ENCODE measurements around the gene JAZF1.
"Not testable (repeated sequence)": the region's sequence is repeated elsewhere in the genome, so short reads cannot be mapped to it uniquely, and the experiment has no call there.

The JAZF1 gene

DNA sequence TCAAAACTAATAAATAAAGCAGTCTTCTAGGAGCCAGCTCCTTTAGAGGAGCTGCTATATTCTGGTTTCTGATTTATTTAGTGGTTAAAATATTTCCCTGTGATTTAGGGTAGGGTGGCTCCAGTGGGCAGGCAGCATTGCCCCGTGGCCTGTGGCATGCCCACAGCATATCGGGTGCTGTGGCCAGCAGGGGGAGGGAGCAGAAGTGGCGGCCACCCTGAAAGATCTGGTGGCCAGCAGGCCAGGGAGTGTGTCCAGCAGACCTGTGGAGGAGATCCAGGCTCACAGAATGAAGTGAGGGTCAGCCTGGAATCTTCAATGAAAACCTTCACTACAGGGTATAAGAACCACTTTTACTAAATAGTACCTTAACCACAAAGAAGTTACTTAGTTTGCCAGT is 251.5 kb downstream of the JAZF1 start:
- no peak for DNase-seq

DNA sequence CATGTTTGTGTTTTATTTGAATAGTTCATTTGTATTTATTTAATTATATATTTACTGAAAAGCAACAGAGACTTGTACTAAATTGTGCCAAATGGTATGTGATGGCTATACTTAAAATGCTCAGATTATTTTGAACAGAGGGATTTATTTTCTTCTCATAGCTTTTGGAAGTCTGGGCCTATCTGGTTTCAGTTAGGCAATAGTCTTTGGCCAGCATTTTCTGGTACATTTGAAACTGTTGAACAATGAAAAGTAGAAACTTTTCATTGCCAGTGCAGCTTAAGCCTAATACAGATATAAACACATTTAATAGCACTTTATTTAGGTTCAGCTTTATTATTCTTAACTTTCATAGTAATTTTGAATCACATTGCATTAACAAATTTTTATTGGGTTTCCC is 252.6 kb downstream of the JAZF1 start:
- DNase-seq: no peak

DNA sequence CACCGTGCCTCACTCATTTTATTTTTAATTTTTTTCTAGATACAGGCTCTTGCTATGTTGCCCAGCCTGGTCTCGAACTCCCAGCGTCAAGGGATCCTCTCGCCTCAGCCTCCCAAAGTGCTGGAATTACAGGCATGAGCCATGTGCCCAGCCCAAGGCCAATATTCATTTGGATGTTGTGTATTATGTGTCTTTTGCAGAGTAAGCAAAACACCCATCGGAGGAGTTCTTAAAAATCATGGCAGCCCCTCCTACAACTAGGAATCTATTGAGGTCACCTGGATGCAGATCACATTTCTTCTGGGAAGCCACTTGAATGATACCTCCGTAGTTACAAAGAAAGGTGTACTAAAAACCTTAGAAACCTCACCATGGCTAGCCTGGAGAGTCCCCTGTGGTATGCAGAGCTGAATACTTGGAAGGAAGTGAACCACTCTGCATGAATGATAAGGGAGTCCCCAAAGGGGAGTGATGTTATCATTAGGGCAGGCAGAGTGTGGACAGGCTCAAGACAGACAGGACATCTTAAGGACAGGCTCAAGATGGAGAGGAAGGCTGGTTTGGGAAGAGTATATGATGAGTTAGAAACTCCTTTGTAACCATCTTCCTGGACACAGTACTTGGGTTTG is 254.9 kb downstream of the JAZF1 start:
- DNase-seq: no peak

- DNase-seq: no peak
These were observed 257.0 kb downstream of the JAZF1 start for GRCh38 chr7:27923642-27923980.

DNA sequence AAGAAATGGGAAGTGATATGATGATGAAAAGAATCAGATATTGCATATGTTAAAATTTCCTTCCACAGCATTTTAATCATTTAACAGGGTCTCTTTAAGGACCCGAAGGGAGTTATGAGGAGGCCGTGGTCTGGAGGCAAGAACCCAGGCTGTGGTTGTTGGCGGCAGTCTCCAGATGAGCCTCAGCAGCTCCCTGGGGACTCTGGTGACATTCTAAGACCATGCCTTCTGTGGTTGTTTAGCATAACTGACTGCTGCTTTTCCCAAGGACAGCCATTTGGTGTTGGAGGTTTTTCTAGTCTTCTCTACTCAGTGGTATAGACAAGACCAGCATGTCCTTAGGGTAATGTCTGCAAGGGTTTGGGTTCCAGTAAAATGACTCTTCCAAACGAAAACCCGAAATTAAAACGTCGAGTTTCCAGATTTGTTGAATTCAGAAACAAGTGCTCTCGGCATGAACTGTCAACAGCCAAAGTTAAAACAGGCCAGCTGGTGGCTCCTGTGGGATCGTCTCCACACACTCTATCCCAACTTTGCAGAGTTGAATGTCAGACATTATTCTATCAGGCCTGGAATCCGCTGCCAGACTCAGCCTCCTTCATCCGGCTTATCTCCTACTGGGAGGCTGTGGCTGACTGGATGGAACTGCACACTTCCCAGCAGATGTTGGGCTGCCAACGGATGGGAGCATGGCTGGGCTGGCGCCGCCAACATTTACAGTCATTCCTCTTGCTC is 257.5 kb downstream of the JAZF1 start:
- DNase-seq: peak; percentile 50

DNA sequence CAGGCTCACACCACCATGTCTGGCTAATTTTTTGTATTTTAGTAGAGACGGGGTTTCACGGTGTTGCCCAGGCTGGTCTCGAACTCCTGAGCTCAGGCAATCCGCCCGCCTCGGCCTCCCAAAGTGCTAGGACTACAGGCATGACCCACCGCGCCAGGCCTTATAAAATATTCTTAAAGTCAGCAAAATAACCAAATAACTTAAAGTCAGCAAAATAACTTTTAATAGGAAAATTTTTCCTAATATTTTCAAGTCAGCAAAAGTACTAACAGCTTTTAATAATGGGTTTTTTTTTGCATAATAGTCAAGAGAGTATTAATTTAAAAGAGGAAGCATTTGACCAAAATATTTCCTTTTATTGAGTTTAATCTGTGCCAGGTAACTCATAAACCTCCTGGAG is 258.2 kb downstream of the JAZF1 start:
- DNase-seq: not testable (repeated sequence)

GRCh38 chr7:27921081-27921836 is 259.3 kb downstream of the JAZF1 start:
- DNase-seq: peak; percentile 78

DNA sequence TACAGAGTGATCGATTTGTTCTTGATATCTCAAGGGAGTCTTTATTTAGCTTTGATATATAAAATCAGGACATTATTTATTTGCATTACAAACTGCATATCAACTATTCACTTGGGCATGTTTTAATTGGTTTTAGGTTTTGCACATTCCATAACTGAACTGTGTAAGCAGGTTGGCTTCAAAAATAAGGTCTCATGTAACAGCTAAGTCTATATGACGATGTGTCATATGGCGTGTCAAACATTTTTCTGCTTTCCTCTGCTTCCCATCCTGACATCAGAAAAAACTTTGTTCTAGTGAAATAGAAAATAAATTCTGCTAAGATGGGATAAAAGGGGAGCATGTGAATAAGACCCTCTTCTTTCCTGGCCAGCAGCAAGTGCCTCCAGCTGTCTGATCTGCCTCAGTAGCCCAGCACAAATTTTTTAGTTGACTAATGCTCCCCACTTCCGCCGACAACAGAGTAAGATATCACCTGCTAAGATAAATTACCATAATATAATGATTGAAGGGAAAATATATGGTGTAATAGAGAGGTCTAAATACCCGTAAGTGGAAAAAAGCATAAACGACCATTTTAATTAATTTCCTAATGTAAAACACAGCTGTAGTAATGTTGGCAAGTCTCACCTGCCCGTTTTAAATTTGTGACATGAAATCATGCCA is 260.2 kb downstream of the JAZF1 start:
- no peak for DNase-seq

DNA sequence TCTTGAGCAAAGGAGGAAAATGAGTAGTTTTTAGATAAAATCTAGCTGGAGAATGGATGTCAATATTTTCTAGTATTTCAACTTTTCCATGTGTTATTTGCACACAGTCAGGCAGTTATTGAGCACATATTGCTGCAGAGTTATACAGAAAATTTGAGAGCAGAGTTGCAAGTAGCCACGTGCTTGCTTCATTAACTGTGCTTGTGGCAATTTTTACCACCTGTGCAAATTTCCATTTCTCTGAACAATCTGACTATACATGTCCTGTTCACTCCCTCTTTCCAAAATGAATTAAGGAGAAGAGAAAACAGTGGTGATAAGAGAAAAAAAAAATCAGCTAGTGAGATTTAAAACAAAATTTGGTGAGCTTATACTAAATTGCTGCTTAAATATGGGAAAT is 262.1 kb downstream of the JAZF1 start:
- no peak for DNase-seq

- DNase-seq: peak; percentile 52
These were observed 262.8 kb downstream of the JAZF1 start for GRCh38 chr7:27917774-27918314.

DNA sequence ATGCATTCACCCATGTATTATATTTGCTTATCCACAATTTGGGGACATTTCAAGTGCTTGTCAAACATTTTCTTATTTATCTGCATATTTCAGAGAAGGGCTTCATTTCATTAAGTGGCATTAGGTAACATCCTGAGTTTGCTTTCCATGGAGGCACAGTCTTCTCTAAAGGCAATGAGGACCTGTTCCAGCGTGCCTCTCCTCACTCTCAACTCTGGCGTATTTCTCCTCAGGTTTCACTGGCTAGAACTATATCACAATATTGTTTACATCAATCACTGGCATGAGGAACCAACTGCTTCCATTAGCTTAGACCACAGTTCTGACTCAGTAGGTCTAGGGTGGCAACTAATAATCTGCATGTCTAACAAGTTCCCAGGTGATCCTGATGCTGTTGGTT is 263.5 kb downstream of the JAZF1 start:
- no peak for DNase-seq

DNA sequence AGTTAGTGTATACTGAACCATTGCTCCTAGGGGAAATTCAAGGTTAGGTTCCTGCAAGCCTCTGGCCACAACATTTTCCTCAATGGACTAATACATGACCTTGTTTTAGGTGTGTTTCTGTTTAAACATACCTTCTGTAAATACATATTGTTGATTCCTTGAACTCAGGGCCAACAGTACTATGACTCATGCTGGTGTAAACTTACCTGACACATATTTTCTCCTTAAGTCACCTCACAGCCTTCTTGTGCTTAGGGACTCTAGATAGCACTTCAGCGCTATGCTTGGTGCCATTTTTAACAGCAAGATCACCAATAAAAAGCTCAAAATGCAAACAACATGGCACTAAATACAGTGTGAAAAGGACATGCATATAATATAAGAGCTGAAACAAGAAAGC is 264.2 kb downstream of the JAZF1 start:
- no peak for DNase-seq

DNA sequence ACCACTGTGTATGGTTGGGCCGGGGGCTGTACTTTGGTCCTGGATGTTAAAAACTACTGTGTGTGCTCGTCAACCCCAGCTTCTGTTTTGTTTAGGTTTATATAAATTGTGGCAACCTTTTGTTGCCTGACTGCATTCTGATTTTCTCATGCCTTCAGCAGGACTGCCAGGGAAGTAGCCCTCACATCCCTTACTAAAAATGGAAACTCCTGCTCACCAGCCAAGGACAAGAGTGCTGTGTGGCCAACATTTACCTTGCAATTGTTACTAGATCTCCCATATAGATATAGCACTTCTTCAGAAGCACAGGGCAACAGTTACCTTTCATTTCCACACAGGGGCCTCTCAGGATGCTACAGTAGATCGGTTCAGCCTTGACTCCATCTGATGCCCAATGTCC is 266.2 kb downstream of the JAZF1 start:
- DNase-seq: no peak

- DNase-seq: no peak
These were observed 267.8 kb downstream of the JAZF1 start for GRCh38 chr7:27912751-27913150.

GRCh38 chr7:27911920-27912319 is 268.7 kb downstream of the JAZF1 start:
- no peak for DNase-seq

GRCh38 chr7:27910326-27910725 is 270.3 kb downstream of the JAZF1 start:
- DNase-seq: peak; percentile 33

DNA sequence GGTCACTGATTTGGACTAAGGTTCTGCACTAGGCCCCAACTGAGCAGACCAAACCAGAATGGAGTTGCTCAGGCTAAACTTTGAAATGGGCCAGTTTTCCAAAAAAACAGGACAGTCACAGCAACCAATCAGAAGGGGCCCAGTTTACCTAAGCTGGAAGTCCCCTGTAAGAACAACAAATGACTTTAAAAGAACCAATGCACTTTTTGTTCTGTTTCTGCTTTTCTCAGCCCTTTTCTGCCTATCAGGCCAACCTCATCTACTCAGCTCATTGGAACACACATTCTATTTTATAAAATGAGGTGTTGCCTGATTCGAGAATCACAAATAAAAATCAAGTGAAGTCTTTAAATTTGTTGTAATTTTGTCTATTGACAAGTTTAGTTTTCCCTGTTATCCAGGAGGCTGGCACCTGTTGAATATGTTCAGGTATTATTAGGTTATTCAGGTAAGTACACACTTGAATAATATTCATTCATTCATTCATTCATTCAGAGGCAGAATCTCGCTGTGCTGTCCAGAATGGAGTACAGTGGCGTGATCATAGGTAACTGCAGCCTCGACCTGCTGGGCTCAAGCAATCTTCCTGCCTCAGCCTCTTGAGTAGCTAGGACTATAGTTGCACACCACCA is 271.9 kb downstream of the JAZF1 start:
- no peak for DNase-seq

DNA sequence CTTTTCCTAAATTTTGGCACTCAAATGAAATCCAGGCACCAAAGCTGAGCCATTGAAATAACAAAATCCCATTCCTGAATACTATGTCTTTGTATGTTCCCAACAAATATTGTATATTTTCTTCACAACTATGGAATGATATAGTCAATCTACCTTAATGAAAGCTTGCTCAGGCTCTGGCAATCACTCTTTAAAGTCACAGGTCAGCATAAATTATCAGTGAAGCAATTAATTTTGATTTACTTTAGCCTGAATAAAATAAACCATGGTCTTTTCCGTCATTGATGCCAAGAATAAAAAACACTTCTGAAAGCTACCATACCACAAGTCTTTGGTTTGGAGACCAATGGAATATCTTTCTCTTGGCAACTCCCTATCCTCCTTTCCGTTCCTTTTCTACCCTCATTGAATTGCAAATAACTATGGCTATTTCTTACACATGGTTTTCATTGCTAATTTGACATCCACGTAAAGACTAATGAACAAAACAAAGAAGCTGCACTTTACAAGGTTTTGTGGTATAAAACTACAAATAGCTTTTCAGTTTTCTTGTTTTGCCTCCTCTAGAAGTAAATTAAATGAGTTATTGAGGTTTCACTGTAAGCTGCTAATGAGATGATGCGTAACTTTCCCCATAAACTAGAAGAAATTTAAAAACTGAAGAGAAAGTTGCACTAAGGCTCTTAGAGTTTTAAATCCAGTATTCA is 274.1 kb downstream of the JAZF1 start:
- no peak for DNase-seq

DNA sequence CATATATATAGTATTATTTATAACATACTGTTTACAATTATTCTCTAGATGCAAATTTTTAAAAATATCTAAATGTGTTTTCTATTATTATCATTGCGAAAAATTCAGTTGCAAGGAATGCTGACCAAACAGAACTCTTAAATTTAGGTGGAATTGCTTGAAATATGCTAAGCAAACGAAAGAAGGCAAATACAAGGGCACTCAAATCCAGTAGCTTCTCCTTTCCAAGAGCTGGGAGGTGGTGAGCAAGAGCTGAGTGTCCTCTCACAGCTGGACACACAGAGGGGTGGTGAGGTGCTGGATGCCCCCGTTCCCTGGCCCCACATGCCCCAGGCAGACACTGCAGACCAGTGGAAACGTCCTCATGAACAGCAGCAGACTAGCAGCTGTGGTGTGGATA is 274.6 kb downstream of the JAZF1 start:
- DNase-seq: no peak

DNA sequence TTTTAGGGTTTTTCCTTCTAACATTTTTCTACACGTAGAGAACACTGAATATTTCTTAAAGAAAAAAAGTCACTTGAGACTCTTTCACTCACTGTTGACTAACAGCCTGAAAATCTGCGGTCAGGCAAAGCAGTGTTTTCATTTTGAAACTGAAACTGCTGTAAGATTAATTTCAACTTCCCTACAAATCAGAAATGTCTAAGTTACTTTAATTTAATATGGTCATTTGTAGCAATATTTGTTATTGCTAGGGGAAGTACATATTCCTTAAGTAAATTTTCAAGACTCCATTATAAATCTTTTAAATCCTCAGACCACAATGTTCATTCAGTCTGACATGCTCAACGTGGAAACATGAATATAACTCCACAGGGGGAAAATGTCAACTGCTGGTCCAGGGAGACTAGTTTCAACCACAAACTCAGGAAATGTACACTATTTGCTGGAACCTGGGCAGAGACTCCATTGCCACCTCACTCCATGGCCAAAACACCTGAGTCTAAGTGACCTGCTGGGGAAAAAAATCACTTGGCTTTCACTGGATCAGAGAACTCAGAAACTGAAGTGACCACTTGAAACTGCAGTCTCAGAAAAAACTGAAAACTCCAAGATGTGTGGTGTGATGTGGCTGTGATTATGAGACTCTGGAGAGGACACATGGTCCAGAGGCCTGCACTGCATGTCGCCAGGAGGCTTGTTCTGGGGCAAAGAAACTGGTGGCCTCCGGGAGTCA is 279.4 kb downstream of the JAZF1 start:
- peak; percentile 69 for DNase-seq

DNA sequence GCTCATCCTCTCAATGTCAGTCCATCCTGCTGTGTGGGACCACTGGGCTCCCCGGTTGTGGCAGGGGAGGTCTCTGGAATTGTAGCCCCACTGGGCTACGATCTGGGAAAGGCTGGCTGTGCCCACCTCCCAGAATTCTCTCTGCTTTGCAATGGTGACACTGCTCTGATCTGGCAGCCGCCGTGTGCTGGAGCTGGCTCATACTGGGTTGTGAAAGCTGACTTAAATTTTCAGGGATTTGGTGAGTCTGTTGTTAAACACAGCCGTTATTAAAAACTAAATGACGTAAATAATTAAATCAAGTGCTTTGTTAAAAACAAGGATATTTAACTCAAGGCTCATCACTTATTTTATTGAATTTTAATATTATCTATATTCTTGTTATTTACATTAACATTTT is 280.6 kb downstream of the JAZF1 start:
- no peak for DNase-seq

DNA sequence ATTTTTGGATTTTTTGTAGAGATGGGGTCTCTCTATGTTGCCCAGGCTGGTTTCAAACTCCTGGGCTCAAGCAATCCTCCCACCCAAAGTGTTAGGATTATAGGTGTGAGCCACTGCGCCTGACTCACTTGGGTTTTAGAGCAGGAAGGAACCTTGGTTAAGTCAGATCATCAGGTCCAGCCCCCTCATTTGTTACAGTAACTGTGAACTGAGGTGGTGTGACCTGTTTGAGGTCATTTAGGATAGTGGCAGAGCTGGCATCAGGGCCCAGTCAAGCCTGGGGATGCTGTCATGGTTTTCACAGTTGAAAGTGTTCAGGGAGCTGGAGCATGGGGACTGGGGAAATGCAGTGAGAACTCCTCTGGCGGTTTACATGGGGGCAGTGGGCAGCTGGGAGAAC is 281.0 kb downstream of the JAZF1 start:
- DNase-seq: no peak

Measured in fibroblast of upper back skin (primary cell).